TTC549 (cell line): Measurements from ENCODE around the gene SUSD5.
"Not testable (repeated sequence)": the region's sequence is repeated elsewhere in the genome, so short reads cannot be mapped to it uniquely, and the experiment has no call there.

ENCODE experiments used
- FAIRE-seq: peaks from 2 replicates; lab custom pipeline; 2012; peaks lifted over from hg19 to GRCh38; lab: Jason Lieb, UNC

SUSD5 gene

DNA sequence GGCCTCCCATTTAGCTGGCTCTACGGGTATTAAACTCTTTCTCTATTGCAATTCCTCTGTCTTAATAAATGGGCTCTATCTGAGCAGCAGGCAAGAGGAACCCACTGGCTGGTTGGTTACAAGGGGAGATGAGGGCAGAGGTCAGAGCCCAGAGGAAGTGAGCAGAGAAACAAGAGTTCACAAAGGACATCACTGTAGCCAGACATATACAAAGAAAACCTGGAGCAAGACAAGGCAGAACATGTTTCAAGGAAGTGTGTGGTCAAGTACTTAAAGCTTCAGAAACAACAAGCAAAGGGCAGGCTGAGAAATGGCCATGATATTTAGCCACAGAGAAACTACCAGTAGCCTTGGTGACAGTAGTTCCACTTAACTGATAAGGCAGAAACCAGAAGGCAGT lies 24.3 kb downstream of the SUSD5 start:
- FAIRE-seq, result no peak

DNA sequence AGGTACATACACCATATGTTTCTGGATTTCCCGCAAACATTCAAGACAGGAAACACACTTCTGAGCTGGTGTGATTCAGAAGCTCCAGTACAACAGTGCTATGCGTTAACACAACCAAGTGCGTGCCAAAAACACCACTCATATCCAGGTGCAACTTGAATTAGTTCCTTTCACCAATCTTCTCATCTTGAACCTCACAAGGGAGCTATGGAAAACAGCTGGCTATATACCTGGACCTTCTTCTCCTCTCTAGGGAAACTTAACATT lies 31.3 kb downstream of the SUSD5 start:
- FAIRE-seq, result no peak

DNA sequence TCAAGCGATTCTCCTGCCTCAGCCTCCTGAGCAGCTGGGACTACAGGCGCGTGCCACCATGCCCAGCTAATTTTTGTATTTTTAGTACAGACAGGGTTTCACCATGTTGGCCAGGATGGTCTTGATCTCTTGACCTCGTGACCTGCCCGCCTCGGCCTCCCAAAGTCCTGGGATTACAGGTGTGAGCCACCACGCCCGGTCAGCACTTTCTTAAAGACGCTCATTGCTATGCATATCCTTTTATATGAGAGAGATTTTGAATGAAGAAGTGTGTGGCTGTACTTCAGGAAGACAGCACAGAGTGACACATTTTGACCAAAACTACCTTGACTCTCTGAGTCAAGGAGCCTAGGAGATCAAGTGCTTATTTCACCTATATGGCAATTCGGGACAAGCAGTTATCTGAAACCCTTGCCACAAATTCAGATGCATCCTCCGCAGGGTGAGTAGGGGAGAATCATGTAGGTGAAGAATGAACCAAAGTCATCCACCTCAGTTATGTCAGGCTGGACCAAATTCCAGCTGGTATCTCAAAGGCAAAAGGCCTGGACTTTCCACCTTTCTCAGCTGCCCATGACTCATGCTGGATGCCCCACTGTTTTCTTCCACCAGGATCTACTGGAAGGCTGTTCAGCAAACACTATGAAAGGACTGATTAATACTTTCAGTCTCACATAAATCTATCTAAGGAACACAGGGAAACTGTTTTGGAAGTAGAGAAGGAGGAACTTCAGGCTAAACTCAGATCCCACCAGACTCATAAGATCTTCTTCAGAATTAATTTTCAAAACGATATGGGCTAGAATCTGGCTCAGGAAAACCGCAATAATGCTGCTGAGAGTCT lies 31.9 kb downstream of the SUSD5 start:
- no peak for FAIRE-seq

GRCh38 chr3:33184863-33185262 lies 33.7 kb downstream of the SUSD5 start:
- no peak for FAIRE-seq

DNA sequence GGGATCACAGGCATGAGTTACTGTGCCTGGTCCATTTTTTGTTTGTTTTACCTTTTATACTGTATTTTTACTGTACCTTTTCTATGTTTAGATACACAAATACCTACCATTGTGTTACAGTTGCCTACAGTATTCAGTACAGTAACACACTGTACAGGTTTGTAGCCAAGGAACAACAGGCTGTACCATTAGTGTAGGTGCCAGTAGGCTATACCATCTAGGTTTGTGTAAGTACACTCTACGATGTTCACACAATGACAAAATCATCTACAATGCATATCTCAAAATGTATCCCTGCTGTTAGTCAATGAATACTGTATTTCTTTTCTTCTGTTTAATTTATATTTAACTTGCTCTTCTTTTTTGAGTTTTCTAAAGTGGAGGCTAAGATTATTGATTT lies 37.0 kb downstream of the SUSD5 start:
- not testable (repeated sequence) for FAIRE-seq

- no peak for FAIRE-seq
These were observed 37.4 kb downstream of the SUSD5 start for GRCh38 chr3:33181229-33181628.

GRCh38 chr3:33179132-33179531 lies 39.5 kb downstream of the SUSD5 start:
- FAIRE-seq, result no peak

DNA sequence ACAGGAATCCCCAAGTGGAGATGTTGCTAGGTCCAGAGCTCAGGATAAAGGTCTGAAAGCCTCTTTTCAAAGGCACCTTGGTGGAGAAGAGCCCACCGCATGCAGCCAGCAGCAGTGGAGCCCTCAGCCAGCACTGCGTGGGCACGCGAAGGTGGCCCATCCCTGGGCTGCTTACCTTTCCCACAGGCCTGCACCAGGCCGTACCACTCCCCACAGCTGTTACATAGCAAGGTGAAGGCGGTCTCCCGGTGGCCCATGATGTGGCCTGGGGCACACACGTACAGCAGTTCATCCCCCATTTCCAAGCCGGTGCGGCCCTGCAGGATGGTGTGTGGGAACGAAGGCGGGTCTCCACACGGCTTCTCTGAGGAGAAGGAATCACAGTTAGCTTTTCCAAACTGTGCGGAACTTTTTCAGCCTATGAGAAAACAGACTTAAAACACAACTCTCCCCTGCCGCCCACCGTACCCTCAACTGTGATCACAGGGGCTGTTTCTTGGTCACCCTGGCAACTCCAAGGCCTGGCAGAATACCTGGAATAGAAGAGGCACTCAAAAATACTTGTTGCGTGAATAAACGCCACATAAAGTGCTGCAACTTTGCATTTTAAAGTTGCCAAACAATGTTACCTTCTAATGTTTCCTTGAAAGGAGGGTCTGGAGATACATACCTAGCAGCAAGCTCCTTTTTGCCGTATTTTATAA lies 43.7 kb downstream of the SUSD5 start:
- no peak for FAIRE-seq

- no peak for FAIRE-seq
These were observed 44.5 kb downstream of the SUSD5 start for GRCh38 chr3:33174095-33174494.

DNA sequence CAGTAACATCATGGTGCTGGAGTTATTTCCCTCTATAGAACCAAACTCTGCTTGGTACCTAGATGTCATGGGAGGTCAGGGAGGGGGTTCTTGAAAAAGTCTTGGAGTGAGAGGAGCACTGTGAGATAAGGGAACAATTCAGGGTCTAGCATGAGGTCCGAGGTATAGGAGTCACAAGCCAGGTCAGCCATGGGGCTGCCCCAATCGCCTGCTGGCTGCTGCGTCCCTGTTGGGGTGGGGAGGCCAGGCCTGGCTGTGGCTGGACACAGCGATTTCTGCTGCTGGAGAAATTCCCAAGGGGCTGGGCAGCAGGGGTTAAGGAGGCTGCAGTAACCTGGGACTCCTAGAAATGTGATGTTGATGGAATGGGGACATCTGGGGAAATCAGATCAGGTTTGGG lies 44.9 kb downstream of the SUSD5 start:
- no peak for FAIRE-seq

GRCh38 chr3:33173103-33173502 lies 45.5 kb downstream of the SUSD5 start:
- no peak for FAIRE-seq

DNA sequence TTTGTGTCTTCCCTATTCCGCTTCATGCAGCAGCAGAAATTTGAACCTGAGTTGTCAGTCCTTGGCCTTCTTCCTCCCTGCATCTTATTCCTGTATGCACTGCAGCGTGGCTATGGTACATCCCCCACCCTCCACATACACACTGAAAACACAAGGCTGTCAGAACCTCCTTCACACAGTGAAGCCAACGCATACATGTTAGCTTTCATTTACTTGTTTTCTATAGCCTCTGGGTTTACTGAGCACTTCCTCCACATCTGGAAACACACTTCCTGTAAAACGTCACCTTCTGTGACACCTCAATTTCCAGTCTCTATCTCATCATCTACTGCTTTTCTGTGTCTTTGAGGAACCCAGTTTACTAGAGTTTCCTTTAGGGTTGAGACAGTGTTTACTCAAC lies 47.0 kb downstream of the SUSD5 start:
- FAIRE-seq, result no peak

DNA sequence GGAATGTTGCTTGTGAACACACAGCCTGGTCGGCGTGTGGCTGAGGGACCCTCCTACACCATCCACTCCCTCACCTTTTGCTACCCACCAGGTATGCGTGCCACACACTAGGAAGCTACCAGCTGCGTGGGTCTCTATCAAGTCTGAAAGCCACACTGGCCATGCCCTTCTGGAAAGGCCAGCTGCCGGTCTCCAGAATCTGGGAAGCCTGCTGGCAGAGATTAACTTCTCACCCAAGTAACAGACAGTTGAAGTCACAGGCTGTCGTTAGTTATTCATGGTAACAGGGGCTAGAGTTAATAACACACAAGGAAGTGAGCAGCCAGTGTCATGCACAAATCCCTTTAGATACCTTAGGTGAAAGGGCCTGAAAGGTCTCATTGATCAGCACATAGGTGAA lies 48.1 kb downstream of the SUSD5 start:
- no peak for FAIRE-seq

GRCh38 chr3:33167716-33168336 lies 50.8 kb downstream of the SUSD5 start:
- no peak for FAIRE-seq

DNA sequence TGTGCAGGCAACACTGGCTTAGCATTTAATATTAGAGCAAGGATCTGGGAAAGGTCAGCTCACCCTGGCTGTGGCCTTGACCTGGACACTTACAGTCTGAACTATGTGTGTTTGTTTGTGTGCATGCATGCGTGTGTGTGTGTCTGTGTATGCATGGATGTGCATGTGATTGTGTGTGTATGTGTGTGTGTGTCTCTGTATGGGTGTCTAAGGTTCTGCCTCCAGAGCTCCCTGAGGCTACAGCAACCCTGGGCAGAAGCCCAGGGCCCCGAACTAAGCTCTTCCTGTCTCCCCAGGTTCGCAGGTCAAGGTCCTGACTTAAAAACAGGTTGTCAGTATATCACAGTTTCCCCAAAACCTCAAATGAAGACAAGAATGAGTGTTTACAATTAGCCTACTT lies 51.3 kb downstream of the SUSD5 start:
- no peak for FAIRE-seq

DNA sequence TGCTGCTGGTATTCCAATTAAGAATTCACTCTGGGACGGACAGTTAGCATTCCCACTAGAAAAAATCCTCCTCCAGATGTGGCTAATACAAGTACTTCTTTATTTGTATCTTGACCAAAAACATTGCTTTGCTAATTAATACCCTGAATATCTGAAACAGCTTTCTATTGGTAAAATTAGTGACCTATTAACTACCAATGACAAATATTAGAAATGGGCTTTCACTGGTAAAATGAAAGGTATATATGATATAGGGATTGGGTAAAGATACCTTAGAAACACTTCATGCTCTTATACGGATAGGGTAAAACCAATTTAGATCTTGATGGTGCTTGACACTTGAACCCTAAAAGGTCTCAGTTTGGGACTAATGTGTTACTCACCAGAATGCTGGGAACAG lies 52.5 kb downstream of the SUSD5 start:
- no peak for FAIRE-seq

DNA sequence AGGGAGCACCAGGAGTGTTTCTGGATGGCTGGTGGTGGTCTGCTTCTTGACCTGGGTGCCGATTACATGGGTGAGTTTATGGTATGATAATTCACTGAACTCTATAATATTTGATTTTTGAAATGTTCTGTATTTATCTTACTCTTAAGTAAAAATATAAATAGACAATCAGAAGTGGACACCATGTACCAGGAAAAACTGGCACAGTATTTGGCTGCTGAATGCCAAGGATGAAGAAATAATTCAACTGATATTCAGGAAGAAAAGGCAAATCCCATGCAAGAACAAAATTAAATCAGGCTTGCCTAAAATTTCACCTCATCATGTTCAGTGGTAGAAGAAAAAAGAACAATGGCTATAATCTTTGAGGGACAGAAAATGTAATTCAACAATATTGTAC lies 53.2 kb downstream of the SUSD5 start:
- no peak for FAIRE-seq

DNA sequence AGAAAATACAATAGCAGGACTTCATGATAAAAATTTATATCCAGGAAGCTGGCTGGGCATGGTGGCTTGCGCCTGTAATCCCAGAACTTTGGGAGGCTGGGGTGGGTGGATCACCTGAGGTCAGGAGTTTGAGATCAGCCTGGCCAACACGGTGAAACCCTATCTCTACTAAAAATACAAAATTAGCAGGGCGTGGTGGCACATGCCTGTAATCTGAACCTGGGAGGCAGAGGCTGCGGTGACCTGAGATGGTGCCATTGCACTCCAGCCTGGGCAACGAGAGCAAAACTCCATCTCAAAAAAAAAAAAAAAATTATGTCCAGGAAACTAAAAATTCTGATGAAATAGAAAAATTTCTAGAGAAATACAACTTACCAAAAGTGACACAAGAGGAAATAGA lies 56.0 kb downstream of the SUSD5 start:
- not testable (repeated sequence) for FAIRE-seq

- no peak for FAIRE-seq
These were observed 58.6 kb downstream of the SUSD5 start for GRCh38 chr3:33159981-33160380.

GRCh38 chr3:33159234-33159633 lies 59.4 kb downstream of the SUSD5 start:
- FAIRE-seq, result no peak

- FAIRE-seq, result no peak
These were observed 63.3 kb downstream of the SUSD5 start for GRCh38 chr3:33155301-33155700.

DNA sequence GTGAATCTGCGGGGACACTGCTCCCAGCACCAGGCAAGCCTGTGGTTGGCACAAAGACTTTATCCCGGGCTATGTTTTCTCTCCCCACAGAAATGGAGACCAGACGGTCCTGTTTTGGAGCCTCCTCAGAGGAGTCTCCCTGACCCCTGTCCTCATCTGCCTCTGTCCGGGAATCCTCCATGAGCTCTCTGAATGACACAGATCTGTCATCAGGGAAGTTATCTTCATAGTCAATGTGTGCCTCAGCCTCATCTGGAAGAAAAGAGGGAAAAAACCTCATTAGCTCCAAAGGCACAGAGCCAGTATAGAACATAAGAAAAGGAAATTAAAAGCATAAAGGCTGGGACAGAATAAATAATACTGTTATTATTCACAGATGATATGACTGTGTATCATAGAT lies 64.8 kb downstream of the SUSD5 start:
- no peak for FAIRE-seq
